Stimulated activated CD8-positive, alpha-beta memory T cell treated with anti-CD3 and anti-CD28 coated beads, Interleukin-15, amount 100 ng/mL, for 4 hours (primary cell): Measurements from ENCODE around the gene OR10D3.
"Not testable (repeated sequence)": the region's sequence is repeated elsewhere in the genome, so short reads cannot be mapped to it uniquely, and the experiment has no call there.

Source experiments
- DNase-seq, 2 donors: peaks; one replicate each; pipeline ENCODE4 v3.0.0-alpha.2; 2020; ENCODE audit warnings: low read depth in 2 of 2

Gene OR10D3

GRCh38 chr11:124194293-124195188 is 11.4 kb downstream of the OR10D3 start:
- no peak for DNase-seq

DNA sequence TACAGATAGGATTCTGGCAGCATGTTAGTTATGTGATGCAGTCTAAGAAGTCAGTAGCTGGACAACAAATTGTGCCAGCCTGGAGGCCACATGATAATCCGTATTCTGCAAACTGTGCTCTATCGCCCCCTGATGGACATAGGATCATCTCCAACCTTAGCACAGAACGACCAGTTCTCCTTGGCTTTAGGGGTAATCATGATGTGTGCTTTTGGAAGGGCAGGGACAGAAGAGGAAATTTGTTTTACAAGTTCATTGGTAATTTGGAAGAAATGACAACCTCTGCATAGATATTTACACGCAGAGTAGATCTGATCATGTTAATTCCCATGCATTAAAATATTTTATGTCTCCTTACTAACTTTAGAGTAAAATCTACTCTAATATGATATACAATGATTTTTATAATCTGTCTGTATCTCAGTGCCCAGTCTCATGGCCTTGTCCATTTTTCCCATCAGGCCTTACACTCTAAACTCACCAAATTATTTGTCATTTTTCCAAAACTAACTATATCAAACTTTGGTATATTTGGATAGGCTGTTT is 12.1 kb downstream of the OR10D3 start:
- no peak for DNase-seq

- DNase-seq: no peak
Measured at GRCh38 chr11:124197999-124198398, 14.9 kb downstream of the OR10D3 start.

- no peak for DNase-seq
Measured at GRCh38 chr11:124198897-124199296, 15.8 kb downstream of the OR10D3 start.

GRCh38 chr11:124199702-124200101 is 16.6 kb downstream of the OR10D3 start:
- no peak for DNase-seq

DNA sequence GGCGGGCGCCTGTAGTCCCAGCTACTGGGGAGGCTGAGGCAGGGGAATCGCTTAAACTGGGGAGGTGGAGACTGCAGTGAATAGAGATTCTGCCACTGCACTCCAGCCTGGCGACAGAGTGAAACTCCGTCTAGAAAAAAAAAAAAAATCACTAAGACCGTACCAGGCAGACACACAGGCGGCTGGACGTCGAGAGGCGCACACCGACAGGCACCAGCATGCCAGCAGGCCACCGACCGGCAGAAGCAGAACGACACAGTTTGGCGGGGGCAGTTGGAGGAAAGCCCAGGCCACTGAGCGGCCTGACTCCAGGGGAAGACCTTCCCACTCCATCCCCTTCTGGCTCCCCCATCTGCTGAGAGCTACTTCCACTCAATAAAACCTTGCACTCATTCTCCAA is 17.5 kb downstream of the OR10D3 start:
- no peak for DNase-seq

DNA sequence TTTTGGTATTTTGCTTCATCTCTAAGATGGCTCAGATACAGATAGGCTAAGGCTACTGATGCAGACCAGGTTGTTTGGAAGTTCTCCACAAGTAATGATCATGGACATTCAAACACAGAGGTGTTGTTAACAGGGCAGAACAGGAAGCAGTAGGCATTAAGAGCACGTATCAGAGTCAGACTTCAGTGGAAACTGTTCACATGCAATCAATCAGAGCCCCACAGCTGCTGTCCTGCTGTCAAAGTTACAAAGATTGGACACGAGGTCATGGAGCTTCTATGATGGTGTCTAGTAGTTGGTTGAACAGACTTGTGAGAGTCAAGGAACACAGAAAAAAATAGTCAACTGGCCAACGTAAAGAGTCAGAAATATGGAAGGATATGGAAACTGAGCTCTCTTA is 19.8 kb downstream of the OR10D3 start:
- no peak for DNase-seq

GRCh38 chr11:124204008-124204407 is 20.9 kb downstream of the OR10D3 start:
- no peak for DNase-seq

- DNase-seq: no peak
Measured at GRCh38 chr11:124207102-124207792, 24.1 kb downstream of the OR10D3 start.

- no peak for DNase-seq
Measured at GRCh38 chr11:124209824-124210357, 26.7 kb downstream of the OR10D3 start.

GRCh38 chr11:124210421-124210820 is 27.3 kb downstream of the OR10D3 start:
- no peak for DNase-seq

DNA sequence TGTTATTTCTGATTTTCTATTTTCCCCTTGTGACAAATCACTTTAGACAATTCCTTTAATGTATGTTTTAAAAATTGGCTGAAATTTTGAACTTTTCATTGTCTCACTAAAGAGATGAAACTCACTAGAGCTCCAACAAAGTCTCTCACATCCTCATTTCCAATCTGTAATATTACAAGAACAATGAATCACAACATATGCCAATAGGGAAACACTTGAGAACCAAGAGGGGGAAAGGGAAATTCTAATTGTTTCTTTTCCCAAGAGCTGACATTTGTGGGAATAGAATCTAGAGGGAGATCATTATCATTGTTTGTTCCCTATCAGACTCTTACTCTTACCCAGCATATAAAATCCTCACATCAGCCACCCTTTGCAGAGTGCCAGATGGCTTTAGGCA is 28.2 kb downstream of the OR10D3 start:
- no peak for DNase-seq

- no peak for DNase-seq
Measured at GRCh38 chr11:124214027-124214426, 30.9 kb downstream of the OR10D3 start.

DNA sequence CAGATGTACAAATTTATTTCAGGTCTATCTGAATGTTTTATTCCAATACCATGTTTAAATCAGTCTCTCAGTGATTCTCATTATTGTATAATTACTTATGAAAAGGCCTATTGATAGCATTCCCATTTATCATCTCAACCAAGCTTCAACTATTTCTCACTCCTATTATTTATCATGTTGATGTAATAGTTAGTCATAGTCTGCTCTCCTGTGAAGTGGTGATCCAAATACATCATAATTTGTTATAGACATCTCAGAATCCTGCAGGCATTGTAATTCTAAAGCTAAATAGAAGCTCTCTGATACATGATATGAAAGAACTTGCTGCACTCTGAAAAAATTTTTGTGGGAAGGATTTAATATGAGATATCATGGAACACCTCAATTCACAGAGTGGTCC is 36.0 kb downstream of the OR10D3 start:
- DNase-seq: no peak

- no peak for DNase-seq
Measured at GRCh38 chr11:124222407-124222806, 39.3 kb downstream of the OR10D3 start.

- not testable (repeated sequence) for DNase-seq
Measured at GRCh38 chr11:124224618-124225423, 41.7 kb downstream of the OR10D3 start.

DNA sequence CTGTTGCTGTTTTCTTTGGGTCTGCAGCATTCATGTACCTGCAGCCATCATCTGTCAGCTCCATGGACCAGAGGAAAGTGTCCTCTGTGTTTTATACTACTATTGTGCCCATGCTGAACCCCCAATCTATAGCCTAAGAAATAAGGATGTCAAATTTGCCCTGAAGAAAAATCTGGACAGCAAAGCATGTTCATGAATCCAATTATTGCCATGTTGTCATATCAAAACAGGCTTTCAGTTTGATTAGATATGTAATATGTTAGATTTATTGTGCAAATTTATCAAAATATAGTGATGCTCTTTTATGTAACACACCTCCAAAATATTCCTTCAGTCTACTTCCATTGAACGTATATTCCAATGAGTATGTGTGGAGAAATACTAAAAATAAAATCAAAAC is 42.3 kb downstream of the OR10D3 start:
- DNase-seq: no peak

DNA sequence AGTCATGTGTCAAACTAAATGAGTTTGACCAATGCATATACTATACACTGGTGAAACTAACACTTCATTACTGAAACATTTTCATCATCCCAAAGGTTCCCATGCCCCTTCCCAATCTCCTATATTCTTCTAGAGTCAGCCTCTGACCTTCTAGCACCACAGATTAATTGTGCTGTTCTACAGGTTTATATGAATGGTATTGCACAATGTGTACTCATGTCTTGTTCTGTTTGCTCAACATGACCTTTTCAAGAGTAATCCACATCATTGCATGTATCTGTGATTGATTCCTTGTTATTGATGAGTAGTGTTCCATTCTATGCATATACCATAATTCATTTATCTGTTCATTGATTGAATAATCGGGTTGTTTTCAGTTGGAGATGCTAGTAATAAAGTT is 50.2 kb downstream of the OR10D3 start:
- no peak for DNase-seq
